Heart left ventricle (tissue), 16 donors: ENCODE measurements around the gene ESPNL. TPM values are rescaled to one million over a fixed set of nuclear protein-coding genes. Genes with fewer than 3 reads are reported as not detected.

Experiments used
- ATAC-seq, 4 donors: fragments of 200-7000 bp; cut with Tn5 transposase; one replicate each; pipeline ENCODE4 v1.9.1; 2020 to 2022; ENCODE audit warnings: moderate library complexity in 4 of 4, mild to moderate bottlenecking in 3 of 4, moderate number of reproducible peaks in 1 of 4
- DNase-seq, 5 donors: peaks; one replicate each; pipeline ENCODE4 v3.0.0-alpha.2; 2020
- H3K27ac ChIP-seq, 12 donors: fragments of 200-600 bp; sonication (generic) in 4 of 12; one replicate each; pipeline versions ENCODE4 v1.5.0 to v1.8.0; 2016 to 2022; ENCODE audit warnings: mild to moderate bottlenecking in 2 of 12
- H3K27me3 ChIP-seq, 9 donors: fragments of 200-600 bp; sonication (generic) in 2 of 9; one replicate each; pipeline versions ENCODE4 v1.5.1 to v1.8.0; 2016 to 2022; ENCODE audit warnings: mild to moderate bottlenecking in 3 of 9
- H3K36me3 ChIP-seq, 9 donors: fragments of 200-600 bp; sonication (generic) in 2 of 9; one replicate each; pipeline versions ENCODE4 v1.5.0 to v1.8.0; 2018 to 2022; ENCODE audit warnings: mild to moderate bottlenecking in 2 of 9
- H3K4me1 ChIP-seq, 12 donors: fragments of 200-600 bp; sonication (generic) in 4 of 12; one replicate each; pipeline versions ENCODE4 v1.5.0 to v1.8.0; 2016 to 2022; ENCODE audit warnings: mild to moderate bottlenecking in 3 of 12
- H3K4me3 ChIP-seq, 12 donors: fragments of 200-600 bp; sonication (generic) in 4 of 12; one replicate each; pipeline versions ENCODE4 v1.5.0 to v1.8.0; 2017 to 2022; ENCODE audit warnings: mild to moderate bottlenecking in 9 of 12, moderate library complexity in 4 of 12
- H3K9me3 ChIP-seq, 12 donors: fragments of 200-600 bp; sonication (generic) in 4 of 12; one replicate each; pipeline versions ENCODE4 v1.5.0 to v1.8.0; 2016 to 2022; ENCODE audit warnings: mild to moderate bottlenecking in 1 of 12
- CTCF ChIP-seq, 12 donors: fragments of 200-600 bp; sonication (generic) in 4 of 12; IDR thresholded peaks; one replicate each; pipeline versions ENCODE4 v1.5.0 to v1.8.0; 2018 to 2022; ENCODE audit warnings: antibody characterized with exemption in 12 of 12, mild to moderate bottlenecking in 5 of 12
- POLR2A ChIP-seq, 2 donors: fragments of 450-650 bp; IDR thresholded peaks; one replicate each; pipeline ENCODE4 v1.6.1; 2017; ENCODE audit warnings: antibody characterized with exemption in 2 of 2, mild to moderate bottlenecking in 2 of 2, moderate library complexity in 2 of 2
- WGBS, 4 donors: extraction: QIAGEN DNeasy Blood & Tissue Kit in 2 of 4; methylation state at CpG; one replicate each; pipeline versions ENCODE4 v1.1.5 to v1.1.7; 2013 to 2018; 5-methylcytosine and 5-hydroxymethylcytosine counted together
- intact Hi-C, 10 donors: fragments of 100-400 bp; cut with DNase I; formaldehyde crosslinking; loops; one replicate each; pipeline versions ENCODE4 v1.11.1 to v1.14.2; 2022
- polyA plus RNA-seq, 2 donors: library from polyadenylated mRNA; stranded (reverse); fragments of 200-250 nt; gene quantifications; one replicate each; pipeline ENCODE4 v1.2.3, GENCODE V29; 2013
- total RNA-seq, 9 donors: library from RNA; depleted of rRNA in 2 of 9; stranded (reverse); fragments of >200 nt in 2 of 9; fragmentation: NEBNext Ultra II Directional in 3 of 9; extraction: Animal tissue kit (Norgen Biotek cat#: 25700) in 3 of 9; gene quantifications; one replicate each; pipeline versions ENCODE4 v1.1.0 to v1.2.4, GENCODE V29; 2016 to 2023
- donor health status: ischemic (EF 13 %, LVEDD 7.1; RV severe dilation, severe dysfunction).
- donor health status: healthy with polysubstance abuse.
- donor health status: DM: no; HTN: yes; CAD: no.
- donor health status: DM: no; HTN: no; CAD: no.
- donor health status: ischemic (EF 25% LVEDD 6.9; RV normal size, moderate dysfunction).
- donor health status: ischemic (EF 25% LVEDD 5.7; RV mildly dilated, moderate dysfunction).
- donor health status: healthy.
- donor health status: DM: yes; HTN: yes; CAD: no.
- donor health status: ischemic (EF 35%, LVEDD 5.7; RV mildly dilated, moderate dysfunction).
- donor health status: nonischemic (EF 11% LVEDD 7.7; RV severe dilation, severe dysfunction).
- donor health status: DM: yes; HTN: yes; CAD: no.
- donor health status: PGD.
- donor health status: ischemic (EF 29% LVEDD 5.4; RV normal size, mild dysfunction).
- donor health status: nonischemic (EF 23%, LVEDD 6.1; RV moderate dilation, normal function).

ESPNL gene
- total and polyA plus RNA-seq, 11 donors: 0.05 to 1.2 (median 0.27) TPM; not detected in 2

- ATAC-seq: peak in 1 of 4 donors; percentile 11
- no peak overlapping the region for H3K4me3 ChIP-seq
- intact Hi-C loops: no loop called here
- no peaks in the 10 kb centered on the region for H3K36me3 ChIP-seq
- WGBS, 4 donors: 68 to 71% (median 70%) methylated on average over 14 to 15 of the region's 15 CpGs
- peaks cover 0 to 9% (median 0%) of the 10 kb centered on the region in 12 donors for H3K4me1 ChIP-seq
- H3K9me3 ChIP-seq: no peaks in the 10 kb centered on the region
- peak in 2 of 5 donors; percentile 13 to 54 for DNase-seq
- TF ChIP-seq POLR2A (IDR thresholded peaks at IDR 0.05): no peak
- no peak for TF ChIP-seq CTCF (IDR thresholded peaks at IDR 0.05)
- H3K27me3 ChIP-seq: peaks cover 0 to 28% (median 0%) of the 10 kb centered on the region in 9 donors
- H3K27ac ChIP-seq: no peak overlapping the region
Measured at GRCh38 chr2:238119756-238120462, 19.8 kb downstream of the ESPNL start.

- ATAC-seq (peak in 3 of 4 donors; percentile 39 to 62 (median 51)), DNase-seq (peak in 2 of 5 donors; percentile 38 to 51)
- Histone ChIP-seq H3K36me3 (no peaks in the 10 kb centered on the region), H3K27ac (no peak overlapping the region), H3K4me3 (no peak overlapping the region), H3K27me3 (peaks cover 0 to 20% (median 0%) of the 10 kb centered on the region in 9 donors), H3K9me3 (no peaks in the 10 kb centered on the region), H3K4me1 (peaks cover 0 to 9% (median 0%) of the 10 kb centered on the region in 12 donors)
- TF ChIP-seq CTCF (IDR thresholded peaks at IDR 0.05) (peak in 8 of 12 donors; percentile 4 to 32 (median 15)), POLR2A (IDR thresholded peaks at IDR 0.05) (no peak)
- intact Hi-C loops: no loop called here
- 28 to 47% (median 37%) methylated on average over 20 to 30 of the region's 30 CpGs for WGBS, 4 donors
Measured at GRCh38 chr2:238120463-238121298, 20.5 kb downstream of the ESPNL start.

- H3K9me3 ChIP-seq: no peaks in the 10 kb centered on the region
- H3K36me3 ChIP-seq: no peaks in the 10 kb centered on the region
- H3K4me3 ChIP-seq: no peak overlapping the region
- H3K27ac ChIP-seq: no peak overlapping the region
- WGBS, 4 donors: 87 to 90% (median 88%) methylated on average over 23 to 27 of the region's 27 CpGs
- ATAC-seq (no peak), DNase-seq (peak in 2 of 5 donors; percentile 16 to 59)
- no peak for TF ChIP-seq CTCF (IDR thresholded peaks at IDR 0.05)
- no peak for TF ChIP-seq POLR2A (IDR thresholded peaks at IDR 0.05)
- H3K27me3 ChIP-seq: peaks cover 0 to 11% (median 0%) of the 10 kb centered on the region in 9 donors
- intact Hi-C loops: no loop called here
- H3K4me1 ChIP-seq: peaks cover 0 to 9% (median 0%) of the 10 kb centered on the region in 12 donors
Measured at GRCh38 chr2:238121511-238122286, 21.6 kb downstream of the ESPNL start.
